Spleen (tissue), 11 donors: ENCODE results near the gene NATD1. TPM values are rescaled to one million over a fixed set of nuclear protein-coding genes. Genes with fewer than 3 reads are reported as not detected.

Experiments
- DNase-seq: peaks from one replicate; pipeline ENCODE4 v3.0.0-alpha.2; 2020
- H3K27ac ChIP-seq, 8 donors: fragments of 200-600 bp; sonication (generic) in 7 of 8; 1 replicate in 4 of 8; 2 replicates in 4 of 8; pipeline versions ENCODE4 v1.5.0 to v1.8.0; 2016 to 2021; ENCODE audit warnings: inconsistent platforms in 4 of 8, mild to moderate bottlenecking in 4 of 8, moderate library complexity in 1 of 8
- H3K27me3 ChIP-seq, 7 donors: fragments of 200-600 bp; sonication (generic) in 6 of 7; replicated peaks in 1 of 7; 1 replicate in 4 of 7; 2 replicates in 3 of 7; pipeline versions ENCODE4 v1.5.0 to v1.8.0; 2016 to 2021; ENCODE audit warnings: inconsistent platforms in 3 of 7, mild to moderate bottlenecking in 1 of 7
- H3K36me3 ChIP-seq, 6 donors: fragments of 200-600 bp; sonication (generic) in 5 of 6; 1 replicate in 4 of 6; 2 replicates in 2 of 6; pipeline versions ENCODE4 v1.5.0 to v1.8.0; 2016 to 2021; ENCODE audit warnings: inconsistent platforms in 2 of 6
- H3K4me1 ChIP-seq, 6 donors: fragments of 200-600 bp; sonication (generic) in 5 of 6; 1 replicate in 3 of 6; 2 replicates in 3 of 6; pipeline versions ENCODE4 v1.5.0 to v1.8.0; 2016 to 2021; ENCODE audit warnings: inconsistent platforms in 3 of 6
- H3K4me3 ChIP-seq, 8 donors: fragments of 200-600 bp; sonication (generic) in 7 of 8; 1 replicate in 4 of 8; 2 replicates in 4 of 8; pipeline versions ENCODE4 v1.5.0 to v1.8.0; 2016 to 2021; ENCODE audit warnings: inconsistent platforms in 4 of 8, mild to moderate bottlenecking in 4 of 8, moderate library complexity in 2 of 8
- H3K9me3 ChIP-seq, 8 donors: fragments of 200-600 bp; sonication (generic) in 7 of 8; 1 replicate in 4 of 8; 2 replicates in 4 of 8; pipeline versions ENCODE4 v1.5.0 to v1.8.0; 2016 to 2021; ENCODE audit warnings: inconsistent platforms in 4 of 8
- POLR2A ChIP-seq, 3 donors: fragments of 450-650 bp; IDR thresholded peaks; one replicate each; pipeline ENCODE4 v1.5.1; 2017; ENCODE audit warnings: antibody characterized with exemption in 3 of 3, mild to moderate bottlenecking in 1 of 3
- POLR2AphosphoS5 ChIP-seq, 3 donors: sonication (generic); formaldehyde crosslinking; IDR thresholded peaks; one replicate each; pipeline ENCODE4 v1.5.1; 2017; ENCODE audit warnings: antibody characterized with exemption in 3 of 3
- WGBS, 5 donors: extraction: QIAGEN DNeasy Blood & Tissue Kit in 3 of 5; methylation state at CpG; one replicate each; pipeline versions ENCODE4 v1.1.5 to v1.1.7; 2013 to 2018; 5-methylcytosine and 5-hydroxymethylcytosine counted together
- intact Hi-C: fragments of 100-400 bp; cut with DNase I; formaldehyde crosslinking; loops from one replicate; pipeline ENCODE4 v1.15.0; 2023; ENCODE audit warnings: low total_unique reads
- polyA plus RNA-seq, 3 donors: library from polyadenylated mRNA; stranded (reverse); fragments of 200-250 nt; gene quantifications; one replicate each; pipeline ENCODE4 v1.2.1, GENCODE V29; 2013
- total RNA-seq, 7 donors: library from RNA; depleted of rRNA in 3 of 7; stranded (reverse); fragments of >200 nt in 3 of 7; fragmentation: NEBNext Ultra II Directional in 4 of 7; extraction: Animal tissue kit (Norgen Biotek cat#: 25700) in 4 of 7; gene quantifications; one replicate each; pipeline versions ENCODE4 v1.1.0 to v1.2.1, GENCODE V29; 2016 to 2021
- TF ChIP-seq, protein P1 (sequence below), 11 experiments: fragments of 200-600 bp in 7 of 11; fragments of 450-650 bp in 4 of 11; sonication (generic) in 4 of 11; IDR thresholded peaks in 8 of 11; conservative IDR thresholded peaks in 3 of 11; 1 replicate in 7 of 11; 2 replicates in 4 of 11; pipeline versions ENCODE4 v1.4.0 to v1.8.0; 2016 to 2021; ENCODE audit warnings: antibody characterized with exemption in 11 of 11, inconsistent platforms in 4 of 11, mild to moderate bottlenecking in 1 of 11
- donor health status: healthy with polysubstance abuse.
- donor health status: DM: no; HTN: no; CAD: no; lungs with moderate emphysema.
- donor health status: DM: no; HTN: no; CAD: no.
- donor health status: Bipolar disorder and iron deficiency.
- donor health status: healthy.
- donor health status: DM: no; HTN: no; CAD: no.
- donor health status: DM: yes; HTN: yes; CAD: no.

Gene NATD1
- total and polyA plus RNA-seq, 10 donors = 1.3 to 31.0 (median 12.6) TPM

DNA sequence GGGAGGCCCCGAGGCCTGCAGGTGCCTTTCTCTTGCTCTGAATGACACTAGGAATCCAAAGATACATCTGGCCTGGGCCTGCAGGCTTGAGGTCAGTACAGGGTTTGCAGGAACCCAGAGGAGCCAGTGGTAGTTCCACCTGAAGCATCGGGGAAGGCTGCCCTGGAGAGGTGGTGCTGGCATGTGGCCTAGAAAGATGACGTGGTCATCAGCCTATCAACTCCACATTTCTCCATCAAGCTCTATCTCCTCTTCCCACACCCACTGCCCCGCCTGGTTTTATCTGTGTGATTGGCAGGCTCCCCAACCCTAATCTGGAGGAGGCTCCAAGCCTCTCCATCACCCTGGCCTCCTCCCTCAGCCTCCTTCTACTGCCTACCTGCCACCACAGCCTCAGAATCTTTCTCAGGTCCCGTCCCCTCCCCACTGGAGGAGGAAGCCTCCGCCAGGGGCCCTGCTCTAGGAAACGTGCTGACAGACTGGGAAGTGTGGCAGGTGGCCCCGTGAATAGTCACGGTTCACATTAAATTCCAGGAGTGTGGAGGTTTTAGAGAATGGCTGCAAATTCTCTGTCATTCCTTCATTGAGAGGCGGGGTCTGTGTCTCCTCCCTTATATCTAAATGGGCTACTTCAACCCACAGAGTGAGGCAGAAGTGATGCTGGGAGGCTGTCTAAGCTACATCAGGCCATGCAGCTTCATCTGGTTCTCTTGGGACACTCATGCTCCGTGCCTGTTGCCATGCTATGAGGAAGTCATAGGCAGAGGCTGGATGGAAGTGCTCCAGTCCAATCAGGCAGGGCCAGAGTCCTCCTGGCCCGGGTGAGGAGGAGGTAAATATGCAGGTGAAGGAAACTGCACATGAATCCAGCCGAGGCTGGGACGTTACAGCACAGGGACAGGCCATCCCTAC, 19.9 kb upstream of the NATD1 start:
- intact Hi-C loops = no loop called here
- H3K27ac ChIP-seq = no peak overlapping the region
- DNase-seq = no peak
- no peak overlapping the region for H3K4me3 ChIP-seq
- TF ChIP-seq POLR2A (IDR thresholded peaks at IDR 0.05) (no peak), POLR2AphosphoS5 (IDR thresholded peaks at IDR 0.05) (no peak)
- TF ChIP-seq, protein P1, sequence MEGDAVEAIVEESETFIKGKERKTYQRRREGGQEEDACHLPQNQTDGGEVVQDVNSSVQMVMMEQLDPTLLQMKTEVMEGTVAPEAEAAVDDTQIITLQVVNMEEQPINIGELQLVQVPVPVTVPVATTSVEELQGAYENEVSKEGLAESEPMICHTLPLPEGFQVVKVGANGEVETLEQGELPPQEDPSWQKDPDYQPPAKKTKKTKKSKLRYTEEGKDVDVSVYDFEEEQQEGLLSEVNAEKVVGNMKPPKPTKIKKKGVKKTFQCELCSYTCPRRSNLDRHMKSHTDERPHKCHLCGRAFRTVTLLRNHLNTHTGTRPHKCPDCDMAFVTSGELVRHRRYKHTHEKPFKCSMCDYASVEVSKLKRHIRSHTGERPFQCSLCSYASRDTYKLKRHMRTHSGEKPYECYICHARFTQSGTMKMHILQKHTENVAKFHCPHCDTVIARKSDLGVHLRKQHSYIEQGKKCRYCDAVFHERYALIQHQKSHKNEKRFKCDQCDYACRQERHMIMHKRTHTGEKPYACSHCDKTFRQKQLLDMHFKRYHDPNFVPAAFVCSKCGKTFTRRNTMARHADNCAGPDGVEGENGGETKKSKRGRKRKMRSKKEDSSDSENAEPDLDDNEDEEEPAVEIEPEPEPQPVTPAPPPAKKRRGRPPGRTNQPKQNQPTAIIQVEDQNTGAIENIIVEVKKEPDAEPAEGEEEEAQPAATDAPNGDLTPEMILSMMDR (IDR thresholded peaks at IDR 0.05 in 8 of 11, conservative IDR thresholded peaks at IDR 0.05 in 3 of 11) = no peak
- peaks cover 7 to 46% (median 30%) of the 10 kb centered on the region in 6 donors for H3K4me1 ChIP-seq
- H3K9me3 ChIP-seq = no peaks in the 10 kb centered on the region
- no peaks in the 10 kb centered on the region for H3K36me3 ChIP-seq
- no peaks in the 10 kb centered on the region for H3K27me3 ChIP-seq
- 75 to 82% (median 78%) methylated on average over 14 of the region's 14 CpGs for WGBS, 5 donors

DNA sequence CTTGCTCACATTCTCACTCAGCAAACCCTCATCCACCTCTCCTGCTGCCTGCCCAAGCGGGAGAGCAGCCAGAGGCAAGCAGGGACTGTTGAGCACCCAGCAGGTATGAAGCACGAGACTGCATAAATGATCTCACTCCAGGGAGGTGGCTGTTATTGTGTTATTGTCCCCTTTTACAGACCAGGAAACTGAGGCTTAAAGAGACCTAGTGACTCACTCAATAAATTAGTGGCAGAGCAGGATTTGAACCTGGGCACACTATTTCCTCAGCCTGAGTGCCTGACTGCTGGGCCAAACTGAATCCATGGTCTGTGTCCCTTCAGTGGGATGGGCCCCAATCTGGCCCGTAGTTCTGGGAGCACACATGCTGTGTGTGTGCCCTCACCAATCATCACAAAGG, 19.0 kb upstream of the NATD1 start:
- Histone ChIP-seq H3K9me3 (no peaks in the 10 kb centered on the region), H3K27ac (no peak overlapping the region), H3K4me3 (no peak overlapping the region), H3K4me1 (peaks cover 7 to 46% (median 37%) of the 10 kb centered on the region in 6 donors), H3K36me3 (no peaks in the 10 kb centered on the region), H3K27me3 (no peaks in the 10 kb centered on the region)
- intact Hi-C loops = no loop called here
- no peak for TF ChIP-seq POLR2A (IDR thresholded peaks at IDR 0.05)
- TF ChIP-seq, protein P1 (IDR thresholded peaks at IDR 0.05 in 8 of 11, conservative IDR thresholded peaks at IDR 0.05 in 3 of 11) = no peak
- TF ChIP-seq POLR2AphosphoS5 (IDR thresholded peaks at IDR 0.05) = no peak
- 89 to 94% (median 90%) methylated on average over 3 of the region's 3 CpGs for WGBS, 5 donors
- no peak for DNase-seq

DNA sequence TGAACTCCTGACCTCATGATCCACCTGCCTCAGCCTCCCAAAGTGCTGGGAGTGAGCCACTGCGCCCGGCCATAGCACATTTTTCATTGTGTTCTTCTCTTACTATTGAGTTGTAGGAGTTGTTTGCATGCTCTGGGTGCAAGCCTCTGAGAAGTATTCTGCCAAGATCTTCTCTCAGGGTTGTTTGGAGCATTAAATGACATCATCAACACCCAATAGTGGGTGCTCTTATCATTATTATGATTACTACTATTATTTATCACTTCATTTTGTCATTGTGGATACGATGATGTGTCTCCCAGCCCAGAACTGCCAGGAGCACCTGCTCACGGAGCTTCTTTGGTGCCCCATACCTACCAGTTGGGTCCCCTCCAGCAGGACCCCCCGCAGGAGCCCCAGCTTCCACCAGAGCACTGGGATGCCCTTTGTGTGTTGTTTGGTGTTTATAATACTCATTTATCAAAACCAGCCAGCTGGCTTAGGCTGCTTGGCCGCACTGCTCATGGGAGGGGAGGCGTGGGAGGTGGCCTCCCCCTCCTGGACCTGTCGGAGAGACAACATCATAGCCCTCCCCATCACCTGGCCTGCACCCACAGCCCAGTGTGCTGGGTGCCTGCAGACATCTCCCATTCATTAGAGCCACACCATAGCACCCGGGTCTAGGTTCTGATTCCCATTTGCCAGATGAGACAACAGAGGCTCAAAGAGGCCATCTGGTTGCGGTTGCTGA, 18.4 kb upstream of the NATD1 start:
- Histone ChIP-seq H3K9me3 (no peaks in the 10 kb centered on the region), H3K27me3 (no peaks in the 10 kb centered on the region), H3K27ac (no peak overlapping the region), H3K36me3 (no peaks in the 10 kb centered on the region), H3K4me1 (peaks cover 7 to 42% (median 34%) of the 10 kb centered on the region in 6 donors), H3K4me3 (no peak overlapping the region)
- WGBS, 5 donors = 90 to 95% (median 91%) methylated on average over 10 of the region's 10 CpGs
- intact Hi-C loops = no loop called here
- TF ChIP-seq, protein P1 (IDR thresholded peaks at IDR 0.05 in 8 of 11, conservative IDR thresholded peaks at IDR 0.05 in 3 of 11) = no peak
- TF ChIP-seq POLR2AphosphoS5 (IDR thresholded peaks at IDR 0.05) (no peak), POLR2A (IDR thresholded peaks at IDR 0.05) (no peak)
- no peak for DNase-seq

DNA sequence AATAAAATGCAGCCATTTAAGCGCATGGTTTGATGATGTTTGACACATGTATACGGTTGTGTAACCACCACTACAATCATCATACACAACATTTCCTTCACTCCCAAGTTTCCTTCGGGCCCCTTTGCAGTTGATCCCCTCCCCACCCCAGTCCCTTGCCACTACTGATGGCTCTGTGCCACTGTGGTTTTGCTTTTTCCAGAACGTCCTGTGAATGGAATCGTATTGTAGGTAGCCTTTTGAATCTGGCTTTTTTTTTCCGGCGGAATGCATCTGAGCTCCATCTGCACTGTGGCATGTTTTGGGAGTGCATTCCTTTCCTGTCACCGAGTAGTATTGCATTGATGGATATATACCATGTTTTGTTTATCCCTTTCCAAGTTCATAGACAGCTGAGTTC, 16.2 kb upstream of the NATD1 start:
- Histone ChIP-seq H3K27me3 (no peaks in the 10 kb centered on the region), H3K36me3 (no peaks in the 10 kb centered on the region), H3K4me3 (no peak overlapping the region), H3K4me1 (peaks cover 0 to 22% (median 17%) of the 10 kb centered on the region in 6 donors), H3K27ac (no peak overlapping the region), H3K9me3 (no peaks in the 10 kb centered on the region)
- intact Hi-C loops = no loop called here
- TF ChIP-seq POLR2A (IDR thresholded peaks at IDR 0.05) = no peak
- TF ChIP-seq, protein P1 (IDR thresholded peaks at IDR 0.05 in 8 of 11, conservative IDR thresholded peaks at IDR 0.05 in 3 of 11) = no peak
- TF ChIP-seq POLR2AphosphoS5 (IDR thresholded peaks at IDR 0.05) = no peak
- no peak for DNase-seq
- 50 to 58% (median 55%) methylated on average over 8 of the region's 8 CpGs for WGBS, 5 donors
